ACHN (cell line): ENCODE results near the gene GMDS.

Experiments
- DNase-seq: peaks from one replicate; pipeline ENCODE4 v3.0.0-alpha.2; 2015
- in situ Hi-C: cut with HindIII; loops from 2 replicates; pipeline ENCODE4 v1.10.0; 2017; ENCODE audit warnings: low sequenced_read_pairs, low pct_ligation_motif_present, low pct_unique_long_range_greater_than_20kb

The GMDS gene

GRCh38 chr6:1949538-1949937, 295.9 kb downstream of the GMDS start:
- no peak for DNase-seq
- in situ Hi-C loops = no loop called here

- DNase-seq = no peak
- in situ Hi-C loops = no loop called here
These were observed 297.5 kb downstream of the GMDS start for GRCh38 chr6:1947922-1948321.

GRCh38 chr6:1946583-1946982, 298.8 kb downstream of the GMDS start:
- DNase-seq = no peak
- in situ Hi-C loops = no loop called here

DNA sequence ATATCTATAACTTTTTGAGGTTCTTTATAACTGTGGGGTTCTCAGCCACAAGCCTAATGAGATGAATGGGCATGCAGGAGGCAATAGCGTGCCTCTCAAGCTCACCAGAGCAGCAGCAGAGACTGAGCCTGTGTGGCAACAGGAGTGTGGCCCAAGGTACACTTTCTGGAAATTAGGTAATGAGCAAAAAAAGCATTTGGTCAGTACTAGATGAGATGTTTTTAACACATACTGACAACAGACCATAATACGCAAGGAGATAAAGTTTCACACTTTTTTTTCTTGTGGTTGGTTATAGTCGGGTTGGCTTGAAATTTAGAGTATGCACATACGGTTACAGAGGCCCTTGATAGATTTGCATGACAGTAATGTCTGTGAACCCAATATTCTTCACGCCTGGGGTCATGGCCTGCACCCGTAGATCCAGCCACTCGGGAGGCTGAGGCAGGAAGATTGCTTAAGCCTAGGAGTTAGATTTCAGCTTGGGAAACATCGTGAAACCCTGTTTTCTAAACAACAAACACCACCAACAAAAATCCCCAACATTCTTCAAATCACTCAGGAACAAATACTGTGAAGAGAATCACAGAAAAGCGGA, 300.1 kb downstream of the GMDS start:
- no peak for DNase-seq
- in situ Hi-C loops = no loop called here

GRCh38 chr6:1942834-1943233, 302.6 kb downstream of the GMDS start:
- in situ Hi-C loops = no loop called here
- no peak for DNase-seq

DNA sequence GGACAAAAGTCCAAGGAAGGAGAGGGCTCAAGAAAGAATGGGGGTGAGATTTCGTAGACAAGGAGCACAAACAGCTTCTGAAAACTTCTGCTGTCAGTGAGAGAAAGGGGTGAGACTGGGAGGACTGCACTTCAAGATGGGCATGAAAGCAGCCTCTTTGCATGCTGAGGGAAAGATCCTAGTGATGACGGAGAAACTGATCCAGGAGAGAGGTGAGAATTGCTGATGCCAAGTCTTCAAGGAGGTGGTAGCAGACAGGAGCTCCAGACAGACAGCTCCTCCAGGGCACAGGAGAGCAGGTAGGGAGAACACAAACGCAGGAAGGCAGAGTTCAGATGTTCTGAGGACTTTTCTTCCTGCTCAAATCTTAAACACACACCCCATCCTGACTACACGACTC, 303.9 kb downstream of the GMDS start:
- in situ Hi-C loops = no loop called here
- DNase-seq = no peak

- peak; percentile 58 for DNase-seq
- in situ Hi-C loops = no loop called here
These were observed 305.0 kb downstream of the GMDS start for GRCh38 chr6:1940381-1940780.

DNA sequence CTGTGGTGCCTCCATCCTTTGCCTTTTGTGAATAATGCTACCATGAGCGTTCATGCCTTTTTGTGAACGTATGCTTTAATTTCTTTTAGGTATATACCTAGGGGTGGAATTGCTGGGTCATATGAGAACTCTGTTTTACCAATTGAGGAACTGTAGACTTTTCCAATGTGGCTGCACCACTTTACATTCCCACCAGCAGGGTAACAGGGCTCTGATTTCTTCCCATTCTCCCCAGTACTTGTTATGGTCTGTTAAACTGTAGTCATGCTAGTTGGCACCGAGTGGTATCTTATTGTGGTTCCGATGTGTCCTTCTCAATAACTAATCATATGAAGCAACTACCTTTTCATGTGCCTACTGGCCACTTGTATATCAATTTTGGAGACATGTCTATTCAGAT, 312.1 kb downstream of the GMDS start:
- in situ Hi-C loops = no loop called here
- no peak for DNase-seq

- DNase-seq = no peak
- in situ Hi-C loops = no loop called here
These were observed 313.6 kb downstream of the GMDS start for GRCh38 chr6:1931817-1932216.

DNA sequence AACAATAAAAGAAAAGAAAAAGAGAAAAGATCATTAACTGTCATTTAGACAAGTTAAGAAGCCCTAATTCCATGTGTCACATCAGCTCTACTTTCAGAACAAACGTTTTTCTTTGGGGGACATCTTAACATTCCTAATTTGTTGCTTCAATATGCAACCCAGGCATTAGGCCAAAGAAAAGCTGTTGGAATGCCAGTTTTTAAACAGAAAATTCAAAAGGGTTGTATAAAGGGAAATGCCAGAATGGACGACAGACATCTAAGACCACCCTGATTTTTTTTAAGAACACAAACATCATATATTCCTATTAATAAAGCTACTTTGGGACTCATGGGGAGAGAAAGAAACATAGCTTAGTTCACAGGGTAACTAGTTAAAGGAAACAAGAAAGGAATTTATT, 315.0 kb downstream of the GMDS start:
- DNase-seq = no peak
- in situ Hi-C loops = no loop called here

DNA sequence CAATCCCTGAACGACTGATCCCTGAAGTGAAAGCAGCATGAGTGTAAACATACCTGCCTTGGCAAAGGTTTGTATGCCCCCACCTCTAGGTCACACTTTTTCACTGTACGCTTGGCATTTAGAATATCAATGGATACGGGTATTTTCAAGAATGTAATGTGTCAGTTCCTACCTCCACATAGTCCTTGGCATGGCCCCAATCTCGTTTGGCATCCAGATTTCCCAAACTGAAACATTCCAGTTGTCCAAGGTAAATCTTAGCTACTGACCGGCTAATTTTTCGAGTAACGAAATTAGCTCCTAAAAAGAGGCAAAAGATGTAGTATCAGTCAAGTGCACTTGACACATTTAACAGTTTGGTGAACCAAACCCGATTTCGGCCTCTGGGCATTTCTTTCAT, 315.5 kb downstream of the GMDS start:
- no peak for DNase-seq
- in situ Hi-C loops = no loop called here

DNA sequence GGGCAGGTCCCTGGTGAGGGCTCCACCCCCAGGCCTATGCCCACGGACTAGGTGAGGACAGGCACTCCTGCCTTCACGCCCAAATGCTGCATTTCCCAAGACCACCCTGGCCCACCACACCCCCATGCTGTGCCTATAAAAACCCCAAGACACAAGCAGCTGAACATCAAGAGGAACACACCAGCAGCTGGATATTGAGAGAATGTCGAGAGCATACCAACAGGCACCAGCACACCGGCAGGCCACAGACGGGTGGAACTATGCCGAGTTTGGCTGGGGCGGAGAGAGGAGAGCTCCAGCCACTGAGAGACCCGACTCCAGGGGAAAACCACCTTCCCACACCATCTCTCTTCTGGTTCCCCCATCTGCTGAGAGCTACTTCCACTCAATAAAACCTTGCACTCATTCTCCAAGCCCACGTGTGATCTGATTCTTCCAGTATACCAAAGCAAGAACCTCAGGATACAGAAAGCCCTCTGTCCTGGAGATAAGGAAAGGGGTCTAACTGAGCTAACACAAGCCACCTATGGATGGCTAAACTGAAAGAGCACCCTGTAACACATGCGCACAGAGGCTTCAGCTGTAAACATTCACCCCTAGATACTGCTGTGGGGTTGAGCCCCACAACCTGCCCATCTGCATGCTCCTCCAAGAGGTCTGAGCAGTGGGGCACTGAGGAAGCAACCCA, 319.5 kb downstream of the GMDS start:
- in situ Hi-C loops = no loop called here
- no peak for DNase-seq

GRCh38 chr6:1923449-1923848, 322.0 kb downstream of the GMDS start:
- no peak for DNase-seq
- in situ Hi-C loops = no loop called here

DNA sequence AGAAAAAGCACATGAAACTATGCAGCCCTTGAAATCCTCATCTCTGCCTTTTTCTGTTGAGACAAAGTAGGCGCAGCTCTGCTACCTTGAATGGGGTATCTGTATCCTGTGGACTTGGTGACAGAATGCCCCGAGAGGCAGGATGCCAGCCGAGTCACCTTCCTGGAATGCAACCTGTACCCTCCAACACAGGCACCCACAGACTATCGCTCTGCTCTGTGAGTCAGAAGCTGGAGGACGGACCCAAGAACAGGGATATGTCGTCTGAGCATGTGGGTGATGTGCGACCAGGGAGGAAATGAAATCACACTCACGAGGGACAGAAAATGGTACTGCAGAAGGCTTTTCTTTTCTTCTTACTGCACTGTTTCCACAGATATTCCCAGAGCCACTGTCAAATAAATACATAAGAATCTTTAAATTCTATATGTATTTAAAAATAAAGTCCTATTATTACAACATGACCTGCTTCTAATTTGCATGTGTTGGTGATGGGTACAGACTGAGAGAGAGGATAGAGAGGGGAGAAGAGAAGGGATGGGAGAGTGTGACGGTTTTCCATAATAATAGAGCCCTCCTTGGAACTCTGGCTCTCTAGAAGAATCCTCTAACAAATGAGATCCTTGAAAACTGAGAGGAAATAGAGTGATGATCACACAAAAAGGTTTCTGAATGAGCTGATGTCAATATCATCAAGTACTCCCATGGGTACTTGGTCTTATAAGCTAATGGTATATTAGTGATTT, 327.6 kb downstream of the GMDS start:
- in situ Hi-C loops = no loop called here
- peak; percentile 88 for DNase-seq

GRCh38 chr6:1916334-1917070, 328.9 kb downstream of the GMDS start:
- in situ Hi-C loops = no loop called here
- no peak for DNase-seq

DNA sequence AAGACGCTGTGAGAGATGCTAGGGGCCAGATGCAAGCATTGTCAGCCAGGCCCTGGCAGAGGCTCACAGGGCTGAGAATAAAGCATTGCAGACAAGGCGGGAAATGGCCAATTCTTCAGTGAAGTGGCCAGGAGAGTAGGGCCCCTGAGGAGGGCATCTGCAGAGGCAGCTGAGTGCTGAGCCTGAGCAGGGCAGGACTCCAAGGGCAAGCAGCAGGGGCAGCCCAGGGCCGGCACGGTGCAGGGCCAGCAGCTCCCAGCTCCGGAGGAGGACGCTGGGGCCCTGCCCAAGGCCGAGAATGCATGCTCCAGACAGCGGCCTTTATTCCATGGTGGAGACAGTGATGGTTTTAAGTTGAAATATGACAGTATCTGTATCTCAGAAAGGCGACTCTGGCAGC, 330.2 kb downstream of the GMDS start:
- in situ Hi-C loops = no loop called here
- no peak for DNase-seq

DNA sequence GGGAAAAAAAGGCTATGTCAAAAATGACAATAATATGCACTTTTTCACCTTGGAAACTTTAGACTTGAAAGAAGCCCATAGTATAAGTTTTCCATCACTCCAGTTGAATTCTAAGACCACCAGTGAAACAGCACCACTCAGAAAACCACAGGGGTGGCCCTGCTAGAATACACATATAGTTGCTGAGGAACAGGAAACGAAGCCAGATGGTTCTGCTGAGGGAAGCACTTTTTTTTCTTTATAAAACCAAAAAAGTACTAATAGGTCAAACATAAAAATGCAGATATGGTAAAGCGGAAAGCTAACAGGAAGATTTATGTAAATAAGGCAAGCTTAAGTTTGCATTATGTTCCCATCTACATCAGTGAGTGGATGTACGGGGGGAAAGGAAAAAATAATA, 331.8 kb downstream of the GMDS start:
- no peak for DNase-seq
- in situ Hi-C loops = no loop called here

DNA sequence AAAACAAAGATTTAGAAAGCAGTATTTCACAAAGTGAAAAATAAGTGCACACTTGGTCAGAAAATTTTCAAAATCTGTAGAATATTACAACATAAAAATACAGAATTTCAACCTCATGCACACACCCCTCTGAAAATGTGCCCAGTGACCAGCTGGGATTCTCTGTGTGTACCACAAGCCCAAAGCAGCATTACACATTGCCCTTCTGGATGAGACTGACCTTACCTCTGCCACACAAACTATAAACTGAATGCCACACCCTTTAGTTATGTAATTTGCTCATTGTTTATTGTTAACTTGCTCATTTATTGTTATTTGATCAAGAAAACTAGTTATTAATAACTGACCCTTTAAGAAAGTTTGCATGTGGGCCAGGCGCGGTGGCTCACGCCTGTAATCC, 332.7 kb downstream of the GMDS start:
- DNase-seq = no peak
- in situ Hi-C loops = no loop called here

DNA sequence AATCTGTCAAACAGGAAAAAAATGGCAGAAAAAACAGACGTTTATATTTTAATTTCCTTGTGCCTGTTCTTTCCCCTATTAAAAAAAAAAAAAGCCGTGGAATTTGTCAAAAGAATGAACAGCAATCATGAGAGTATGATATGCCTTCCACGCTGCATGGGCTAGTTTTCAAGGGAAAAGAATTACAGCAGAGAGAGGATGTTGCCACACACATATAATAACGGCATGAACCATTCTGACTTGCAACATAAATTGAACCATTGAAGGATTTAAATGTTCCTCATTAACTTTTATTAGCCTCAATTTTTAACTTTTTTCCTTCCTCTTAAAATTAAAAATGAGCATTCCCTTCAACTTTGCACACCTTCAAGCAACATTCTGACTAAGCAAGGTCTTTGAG, 333.9 kb downstream of the GMDS start:
- DNase-seq = no peak
- in situ Hi-C loops = no loop called here
